NCI-H345 (cell line): ENCODE results near the gene MSANTD2.

Experiments
- DNase-seq: peaks from one replicate; lab custom pipeline; 2025; lab: John Stamatoyannopoulos, UW

Gene MSANTD2

DNA sequence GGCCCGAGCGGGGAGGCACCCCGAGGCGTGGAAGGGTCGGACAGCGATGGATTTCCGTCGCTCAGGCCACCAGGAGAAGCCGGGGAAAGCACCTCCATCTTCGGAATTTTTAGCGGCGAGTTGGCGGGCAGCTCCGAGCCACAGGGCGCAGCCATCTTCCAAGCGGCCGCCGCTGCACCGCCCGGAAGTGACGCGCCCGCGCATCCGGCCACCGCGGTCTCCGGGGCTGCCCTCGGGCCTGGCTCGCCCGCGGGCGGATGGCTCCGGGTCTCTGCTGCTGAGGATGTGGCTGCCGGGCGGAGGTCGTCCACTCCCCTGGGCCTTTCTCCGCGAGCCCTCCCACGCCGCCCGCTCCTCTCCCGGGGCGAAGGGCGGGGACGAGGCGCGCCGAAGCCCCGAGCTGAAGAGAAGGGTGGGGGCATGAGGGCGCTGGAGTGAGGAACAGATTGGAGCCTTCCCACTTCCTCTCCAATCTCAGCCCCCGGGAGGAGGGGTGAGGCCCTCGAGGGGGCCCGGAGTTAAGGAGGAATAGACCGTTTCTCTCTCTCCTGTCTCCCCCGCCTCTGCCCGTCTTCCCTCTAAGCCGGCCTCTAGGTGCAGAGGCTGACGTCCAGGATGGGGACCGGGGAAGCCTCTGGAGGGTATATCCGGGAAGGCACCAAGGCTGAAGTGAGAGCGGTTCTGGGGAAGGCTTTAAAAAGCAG, at the start of gene MSANTD2:
Gene MSANTD2 (minus strand): TSS at position 181 of the 704 bp plus-strand sequence. CDS start 26 bp downstream, at position 155.
- peak; percentile 81 for DNase-seq

DNA sequence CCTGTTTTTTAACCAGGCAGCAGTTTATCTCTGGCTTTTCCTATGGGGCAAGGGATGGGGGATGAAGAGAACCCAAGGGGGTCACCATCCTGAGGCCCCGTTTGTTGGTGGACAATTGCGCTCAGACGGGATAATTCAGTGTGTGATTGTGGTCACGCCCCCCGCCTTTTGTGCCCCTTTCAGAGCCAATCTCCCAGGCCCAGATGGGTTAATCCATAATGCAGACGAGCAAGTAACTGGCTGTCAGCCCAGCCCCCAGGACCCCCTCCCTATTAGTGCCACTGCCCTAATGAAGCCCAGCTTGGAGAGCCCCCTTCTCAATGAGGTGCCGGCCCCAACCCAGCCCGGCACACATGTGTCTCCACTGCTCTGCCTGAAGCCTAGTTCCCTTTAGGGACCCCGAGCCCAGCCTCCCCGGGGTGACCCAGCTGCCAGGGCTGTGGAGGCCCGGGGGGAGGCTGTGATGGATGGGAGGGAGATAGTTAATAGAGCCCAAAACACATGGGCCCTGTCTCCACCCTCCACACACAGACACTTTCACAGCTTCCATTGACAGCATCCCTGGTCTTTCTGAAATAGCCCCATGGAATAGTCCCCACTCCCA, 46.0 kb upstream of the MSANTD2 start:
- DNase-seq = no peak

DNA sequence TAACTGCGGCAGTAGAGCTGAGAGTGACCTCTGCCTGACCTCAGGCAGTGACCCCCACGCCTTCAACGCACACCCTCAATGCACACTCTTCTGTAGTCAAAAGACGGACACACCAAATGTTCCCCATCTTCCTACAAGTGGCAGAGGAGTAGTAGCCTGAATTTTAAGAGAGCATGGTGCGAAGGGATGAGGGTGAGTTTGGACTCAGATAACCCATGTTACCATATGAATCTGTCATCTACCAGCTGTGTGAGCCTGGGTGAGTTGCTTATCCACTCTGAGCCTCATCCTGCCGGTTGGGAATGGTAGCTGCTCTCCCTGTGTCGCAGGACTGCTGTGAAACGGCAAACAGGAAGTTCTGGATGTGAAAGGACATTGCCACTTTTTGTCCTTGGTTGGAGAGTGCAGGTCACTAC, 44.5 kb upstream of the MSANTD2 start:
- no peak for DNase-seq

DNA sequence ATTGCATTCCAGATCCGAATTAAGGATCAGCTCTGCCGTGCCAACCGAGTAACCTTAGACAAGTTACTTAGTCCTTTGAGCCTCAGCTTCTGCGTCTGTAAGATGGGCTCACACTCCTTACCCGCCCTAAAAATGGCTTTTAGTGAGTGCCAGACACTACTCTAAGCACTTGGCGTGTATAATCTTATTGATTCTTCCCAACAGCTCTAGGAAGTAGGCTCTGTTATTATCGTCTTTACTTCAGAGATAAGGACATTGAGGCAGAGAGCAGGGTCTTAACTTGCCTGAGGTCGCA, 43.4 kb upstream of the MSANTD2 start:
- DNase-seq = no peak

DNA sequence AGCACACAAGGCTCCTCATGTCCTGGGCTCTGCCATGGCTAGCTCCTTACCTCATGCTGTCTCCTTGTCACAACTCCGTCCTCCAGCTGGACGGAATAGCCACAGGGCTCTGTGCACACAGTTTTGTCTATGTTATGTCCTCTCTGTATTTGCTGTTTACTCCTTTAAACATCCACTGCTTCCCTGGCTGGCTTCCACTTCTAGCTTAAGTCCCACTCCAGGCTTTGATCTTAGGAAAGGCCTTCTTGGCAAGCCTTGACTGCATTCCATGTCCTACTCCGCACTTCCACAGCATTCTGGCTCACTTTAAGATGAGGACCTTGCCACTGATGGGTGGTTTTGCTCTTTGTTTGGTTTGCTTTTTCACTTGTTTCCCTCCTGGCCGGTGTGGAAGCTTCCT, 42.1 kb upstream of the MSANTD2 start:
- no peak for DNase-seq

DNA sequence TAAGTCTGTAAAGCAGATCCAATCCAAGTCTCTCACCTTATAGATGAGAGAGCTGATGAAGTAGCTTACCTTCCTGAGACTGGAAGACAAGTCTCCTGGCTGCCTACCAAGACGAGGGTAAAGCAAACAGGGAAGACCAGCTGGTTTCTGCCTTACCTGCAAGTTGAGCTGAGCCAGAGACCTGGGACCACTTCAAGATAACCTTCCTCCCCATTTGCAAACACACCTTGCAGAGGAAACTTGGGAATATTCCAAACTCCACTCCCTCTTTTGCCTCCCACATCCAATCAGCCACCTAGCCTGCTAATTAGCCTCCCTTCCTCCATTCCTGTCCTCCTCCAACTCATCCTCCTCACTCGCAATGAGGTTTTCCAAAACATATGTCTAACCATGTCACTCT, 41.6 kb upstream of the MSANTD2 start:
- DNase-seq = no peak

DNA sequence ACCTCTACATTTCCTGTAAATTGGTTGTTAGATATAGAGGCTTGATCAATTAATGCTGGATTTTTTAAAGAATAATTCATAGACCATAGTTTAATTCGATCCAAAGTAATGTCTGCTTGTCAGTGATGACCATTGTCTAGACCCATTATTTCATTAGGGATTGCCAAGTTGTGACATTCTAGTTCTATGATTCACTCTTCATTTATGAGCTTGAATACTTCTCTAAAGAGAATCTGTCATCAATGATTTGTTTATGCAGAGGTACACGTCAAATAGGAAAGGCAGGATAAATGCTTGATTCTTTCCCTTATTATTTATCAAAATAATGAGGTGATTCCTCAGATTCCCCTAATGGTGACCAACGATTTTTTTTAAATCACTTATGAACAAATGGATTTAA, 41.0 kb upstream of the MSANTD2 start:
- DNase-seq = no peak

DNA sequence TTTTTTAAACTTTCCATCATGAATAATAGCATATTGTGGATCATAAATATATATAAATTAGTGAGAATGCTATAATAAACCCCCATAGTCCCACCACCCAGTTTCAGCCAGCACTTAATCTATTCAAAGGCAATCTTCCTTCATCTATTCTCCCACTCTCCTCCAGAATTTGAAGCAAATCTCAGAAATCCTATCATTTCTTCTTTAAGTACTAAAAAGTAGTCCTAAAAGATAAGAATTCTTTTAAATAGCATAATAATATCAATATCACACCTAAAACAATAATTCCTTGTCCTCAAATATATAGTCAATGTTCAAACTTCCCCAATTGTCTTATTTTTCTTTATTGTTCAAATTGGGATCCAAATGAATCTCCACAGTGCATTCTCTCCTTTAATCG, 40.5 kb upstream of the MSANTD2 start:
- DNase-seq = no peak

DNA sequence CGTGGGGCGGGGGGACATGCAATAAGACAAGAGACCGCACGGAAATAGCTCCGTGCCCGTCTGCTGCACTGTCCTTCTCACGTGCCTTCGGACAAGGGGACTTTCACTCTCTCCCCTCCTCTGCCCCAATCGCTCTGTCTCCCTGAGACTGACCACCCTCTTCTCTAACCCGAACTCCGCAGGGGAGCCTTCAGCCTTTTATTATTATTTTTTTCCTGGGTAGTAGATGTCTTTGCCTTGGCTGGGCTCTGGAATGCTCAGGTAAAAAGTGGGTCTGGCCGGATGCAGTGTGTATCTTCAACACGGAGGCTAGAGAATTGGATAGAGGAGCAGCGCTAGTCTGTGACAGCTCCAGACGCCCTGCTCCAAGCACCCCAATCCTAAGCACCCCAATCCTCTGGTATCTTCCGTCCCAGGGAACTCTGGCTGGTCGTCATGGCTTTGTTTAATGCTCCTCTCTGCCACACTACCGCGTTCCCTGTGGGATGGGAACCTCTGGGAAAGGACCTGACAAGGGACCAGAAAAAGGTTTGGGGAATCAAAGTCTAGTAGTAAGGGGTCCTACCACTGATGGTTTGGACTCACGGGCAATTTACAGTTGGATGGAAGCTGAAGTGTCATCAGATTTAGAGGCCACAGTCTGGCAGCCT, 39.9 kb upstream of the MSANTD2 start:
- no peak for DNase-seq

DNA sequence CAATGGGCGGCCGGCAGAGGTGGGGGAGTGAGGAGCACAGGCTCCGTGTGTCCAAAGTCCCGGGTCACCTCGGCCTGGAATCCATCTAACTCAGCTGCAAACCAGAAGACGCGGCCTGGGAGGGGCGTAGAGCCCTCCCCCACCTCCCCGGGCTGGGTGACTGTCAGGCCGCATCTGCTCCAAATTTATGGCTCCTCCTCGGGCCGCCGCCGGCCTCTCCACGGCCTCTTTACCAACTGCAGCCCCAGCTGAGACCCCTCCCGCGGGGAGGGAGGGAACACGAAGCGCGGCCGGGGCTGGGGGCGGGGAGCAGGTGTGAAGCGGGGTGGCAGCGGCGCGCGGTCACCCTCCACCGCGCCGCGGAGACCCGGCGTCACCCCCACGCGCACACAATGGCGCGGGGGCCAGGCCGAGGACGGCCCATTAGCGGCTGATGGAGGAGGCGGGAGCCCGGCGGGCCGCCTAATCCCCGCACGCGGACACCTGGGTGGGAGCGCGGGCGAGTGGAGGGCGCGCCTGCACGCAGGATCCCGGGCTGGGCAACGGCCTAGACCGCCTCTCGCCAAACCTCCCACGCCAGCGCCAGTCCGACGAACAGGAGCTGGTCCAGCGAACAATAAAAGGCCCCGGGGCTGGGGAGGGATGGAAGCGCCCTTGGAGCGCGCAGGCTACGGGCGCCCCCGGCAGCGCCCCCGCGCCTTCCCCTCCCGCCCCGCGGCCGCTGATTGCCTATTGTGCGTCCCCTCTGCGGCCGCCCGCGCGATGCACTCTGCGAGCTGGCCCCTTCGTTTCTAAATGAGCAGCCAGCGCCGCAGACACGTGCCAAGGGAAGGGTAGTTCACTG, 39.1 kb upstream of the MSANTD2 start:
- peak; percentile 27 for DNase-seq

DNA sequence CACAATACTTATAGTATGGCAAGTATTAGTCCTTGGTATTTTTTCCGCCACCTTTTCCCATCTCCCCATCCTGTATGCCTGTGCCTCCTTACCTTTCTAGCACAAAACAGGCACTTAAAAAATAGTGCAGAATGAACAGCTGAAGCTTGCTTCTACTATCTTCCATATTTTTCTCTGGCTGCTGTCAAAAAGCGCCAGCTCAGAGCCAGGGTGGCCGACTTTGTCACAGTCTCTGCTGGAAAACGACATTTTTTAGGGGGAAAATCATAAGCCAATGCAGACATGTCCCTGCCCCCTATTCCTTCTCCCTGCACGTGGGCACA, 38.6 kb upstream of the MSANTD2 start:
- no peak for DNase-seq

DNA sequence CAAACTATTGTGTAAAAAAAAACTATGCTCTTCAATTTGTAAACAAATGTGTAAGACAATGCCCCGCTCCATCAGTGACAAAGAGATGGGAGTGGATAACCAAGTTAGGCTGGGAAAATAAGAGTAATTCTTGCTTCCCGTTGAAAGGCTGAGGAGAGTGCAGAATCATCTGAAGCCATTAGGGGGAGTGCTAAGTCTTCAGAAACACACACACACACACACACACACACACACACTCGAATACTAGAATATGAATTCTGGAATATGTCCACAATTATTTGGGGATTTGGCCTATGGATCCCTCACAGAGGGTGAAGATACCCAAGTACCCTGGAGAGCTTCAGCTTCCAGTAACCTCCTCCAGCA, 37.3 kb upstream of the MSANTD2 start:
- peak; percentile 72 for DNase-seq

DNA sequence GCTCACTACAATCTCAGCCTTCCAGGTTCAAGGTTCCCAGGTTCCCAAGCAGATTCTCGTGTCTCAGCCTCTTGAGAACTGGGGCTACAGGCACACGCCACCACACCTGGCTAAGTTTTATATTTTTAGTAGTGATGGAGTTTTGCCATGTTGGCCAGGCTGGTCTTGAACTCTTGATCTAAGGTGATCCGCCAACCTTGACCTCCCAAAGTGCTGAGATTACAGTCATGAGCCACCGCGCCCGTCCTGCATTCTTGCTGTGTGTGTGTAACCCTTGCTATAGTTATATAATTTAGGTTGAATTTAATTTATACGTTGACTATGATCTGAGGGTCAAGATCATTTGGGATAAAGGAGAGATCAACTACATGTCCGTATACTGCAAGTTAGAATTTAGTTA, 35.7 kb upstream of the MSANTD2 start:
- DNase-seq = no peak

DNA sequence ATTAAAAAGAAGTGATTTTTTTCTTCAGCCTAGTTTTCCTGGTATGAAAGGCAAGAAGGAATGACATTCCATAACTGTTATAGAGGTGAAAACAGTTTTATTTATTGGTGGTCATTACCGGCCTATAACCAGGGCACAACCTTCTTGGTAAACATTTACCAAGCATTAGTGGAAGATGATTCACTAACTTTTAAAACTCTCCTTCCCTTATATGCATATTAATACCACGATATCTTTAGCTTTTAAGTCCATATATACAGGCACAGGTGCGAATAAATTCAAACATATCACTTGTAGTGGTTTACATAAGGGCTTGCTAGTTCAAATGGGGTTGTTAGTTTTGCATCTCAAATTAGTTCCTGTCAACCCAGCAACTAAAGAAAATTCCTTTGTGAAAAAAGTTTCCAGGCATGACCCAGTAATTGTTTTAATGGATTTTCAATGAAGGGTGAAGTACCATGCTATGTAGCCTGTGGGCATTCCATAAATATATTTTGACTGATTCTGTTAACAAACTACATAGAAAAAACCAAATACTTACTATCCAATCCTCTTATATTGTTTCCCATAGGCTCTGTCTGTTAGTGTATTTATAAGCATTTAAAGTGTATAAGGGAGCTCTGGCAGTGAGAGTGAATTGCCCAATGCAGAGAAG, 34.4 kb upstream of the MSANTD2 start:
- DNase-seq = no peak

DNA sequence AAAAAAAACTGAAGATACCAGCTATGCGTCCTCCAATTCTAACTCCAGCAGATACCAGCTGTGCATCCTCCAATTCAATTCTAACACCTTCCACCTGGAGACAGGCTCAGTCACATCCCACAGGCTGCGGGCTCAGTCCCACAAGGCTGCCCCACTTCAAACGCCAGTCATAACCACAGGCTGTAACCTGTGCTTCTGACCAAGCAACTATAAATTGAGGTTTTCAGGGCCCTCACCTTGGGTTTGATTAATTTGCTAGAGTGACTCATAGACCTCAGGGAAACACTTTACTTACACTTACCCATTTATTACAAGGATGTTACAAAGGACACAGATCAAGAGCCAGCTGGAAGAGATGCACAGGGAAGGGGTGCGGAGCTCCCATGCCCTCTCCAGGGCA, 32.4 kb upstream of the MSANTD2 start:
- DNase-seq = no peak

DNA sequence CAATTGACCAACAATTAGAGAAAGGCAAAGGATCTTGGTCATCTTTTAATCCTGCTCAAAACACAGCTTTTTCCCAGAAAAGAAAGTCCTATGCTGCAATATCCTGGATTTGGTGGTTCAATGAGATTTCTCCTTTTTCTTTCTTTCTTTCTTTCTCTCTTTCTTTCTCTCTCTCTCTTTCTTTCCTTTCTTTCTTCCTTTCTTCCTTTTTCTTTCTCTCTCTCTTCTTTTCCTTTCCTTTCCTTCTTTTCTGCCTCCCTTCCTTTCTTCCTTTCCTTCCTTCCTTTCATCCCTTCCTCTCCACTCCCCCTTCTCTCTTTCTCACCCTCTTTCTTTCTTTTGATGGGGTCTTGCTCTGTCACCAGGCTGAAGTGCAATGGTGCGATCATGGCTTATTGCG, 31.7 kb upstream of the MSANTD2 start:
- no peak for DNase-seq

DNA sequence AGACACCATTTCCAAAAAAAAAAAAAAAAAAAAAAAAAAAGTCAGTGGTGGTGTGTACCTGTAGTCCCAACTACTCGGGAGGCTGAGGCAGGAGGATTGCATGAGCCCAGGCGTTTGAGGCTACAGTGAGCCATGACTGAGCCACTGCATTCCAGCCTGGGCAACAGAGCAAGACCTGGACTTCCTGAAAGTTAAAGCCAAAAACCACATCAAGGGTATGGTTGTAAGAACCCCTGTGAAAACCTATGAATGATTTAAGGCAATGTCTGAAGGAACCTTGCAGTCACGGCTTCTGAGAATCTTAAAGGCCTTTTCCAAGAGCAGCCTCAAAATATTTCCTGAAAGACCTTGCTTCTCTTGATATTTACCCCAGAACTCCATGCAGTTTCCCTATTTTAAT, 30.5 kb upstream of the MSANTD2 start:
- DNase-seq = no peak

DNA sequence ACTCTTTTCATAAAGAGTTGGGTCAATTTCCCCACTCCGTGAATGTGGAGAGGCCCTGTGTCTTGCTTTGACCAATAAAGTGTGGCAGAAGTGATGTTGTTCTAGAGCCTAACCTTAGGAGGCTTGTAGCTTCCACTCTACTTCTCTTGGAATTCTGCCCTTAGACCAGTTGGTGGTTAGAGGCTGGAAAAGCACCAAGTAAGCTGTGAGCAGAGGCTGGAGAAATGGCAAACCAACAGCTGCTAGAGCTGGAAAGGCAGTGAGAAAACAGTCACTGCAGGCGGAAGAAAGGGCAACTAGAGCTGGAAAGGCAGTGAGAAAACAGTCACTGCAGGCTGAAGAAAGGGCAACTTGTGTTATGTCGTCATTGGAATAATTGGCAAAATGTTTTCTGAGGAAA, 29.8 kb upstream of the MSANTD2 start:
- DNase-seq = no peak

DNA sequence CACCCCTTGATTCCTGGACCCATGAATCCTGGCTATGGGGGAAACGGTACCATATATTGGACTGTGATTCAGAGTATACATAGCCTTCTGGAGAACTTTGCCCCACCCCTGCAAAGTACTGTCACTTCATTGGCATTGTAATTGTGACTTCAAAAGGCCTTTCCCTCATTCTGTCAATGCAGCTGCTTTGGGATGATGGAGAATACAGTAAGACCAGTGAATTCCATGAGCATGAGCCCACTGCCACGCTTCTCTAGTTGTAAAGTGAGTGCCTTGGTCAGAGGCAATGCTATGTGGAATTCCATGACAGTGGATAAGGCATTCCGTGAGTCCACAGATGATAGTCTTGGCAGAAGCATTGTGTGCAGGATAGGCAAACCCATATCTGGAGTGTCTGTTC, 25.7 kb upstream of the MSANTD2 start:
- no peak for DNase-seq

DNA sequence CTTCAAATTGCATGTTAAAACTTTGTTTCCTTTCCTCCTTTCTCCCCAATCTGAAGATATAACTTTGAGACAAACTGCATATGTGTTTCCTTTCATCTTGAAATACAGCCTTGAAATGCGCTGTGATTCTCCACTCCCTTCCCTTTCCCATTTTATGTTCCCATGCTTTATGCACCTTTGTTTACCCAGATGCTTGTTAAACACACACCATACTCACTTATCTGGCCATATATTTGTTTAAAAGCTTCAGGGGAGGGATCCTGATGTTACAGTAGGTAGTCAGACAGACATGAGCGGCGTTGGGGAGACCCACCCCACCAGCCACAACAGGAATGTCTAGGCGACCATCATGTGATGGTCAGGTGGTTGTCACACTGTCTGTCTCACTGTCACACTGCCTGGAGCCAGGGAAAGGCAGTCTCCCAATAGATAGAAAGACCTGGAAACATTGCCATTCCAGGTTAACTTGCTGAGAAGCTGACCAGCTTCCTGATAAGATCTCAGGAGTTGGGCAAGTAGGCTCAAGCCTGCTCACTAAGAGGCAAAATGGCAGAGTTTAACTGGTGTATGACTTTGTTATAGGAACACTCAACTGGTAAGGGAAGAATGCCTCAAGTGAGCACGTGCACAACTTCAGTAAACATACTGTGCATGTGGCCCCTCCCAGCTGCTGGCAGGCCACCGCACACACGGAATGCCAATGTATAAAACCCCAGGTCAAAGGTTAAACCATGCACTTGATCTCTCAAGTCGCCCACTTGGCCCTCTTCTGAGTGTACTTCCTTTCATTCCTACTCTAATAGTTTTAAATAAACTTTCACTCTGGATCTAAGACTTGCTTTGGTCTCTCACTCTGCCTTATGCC, 23.5 kb upstream of the MSANTD2 start:
- DNase-seq = no peak

DNA sequence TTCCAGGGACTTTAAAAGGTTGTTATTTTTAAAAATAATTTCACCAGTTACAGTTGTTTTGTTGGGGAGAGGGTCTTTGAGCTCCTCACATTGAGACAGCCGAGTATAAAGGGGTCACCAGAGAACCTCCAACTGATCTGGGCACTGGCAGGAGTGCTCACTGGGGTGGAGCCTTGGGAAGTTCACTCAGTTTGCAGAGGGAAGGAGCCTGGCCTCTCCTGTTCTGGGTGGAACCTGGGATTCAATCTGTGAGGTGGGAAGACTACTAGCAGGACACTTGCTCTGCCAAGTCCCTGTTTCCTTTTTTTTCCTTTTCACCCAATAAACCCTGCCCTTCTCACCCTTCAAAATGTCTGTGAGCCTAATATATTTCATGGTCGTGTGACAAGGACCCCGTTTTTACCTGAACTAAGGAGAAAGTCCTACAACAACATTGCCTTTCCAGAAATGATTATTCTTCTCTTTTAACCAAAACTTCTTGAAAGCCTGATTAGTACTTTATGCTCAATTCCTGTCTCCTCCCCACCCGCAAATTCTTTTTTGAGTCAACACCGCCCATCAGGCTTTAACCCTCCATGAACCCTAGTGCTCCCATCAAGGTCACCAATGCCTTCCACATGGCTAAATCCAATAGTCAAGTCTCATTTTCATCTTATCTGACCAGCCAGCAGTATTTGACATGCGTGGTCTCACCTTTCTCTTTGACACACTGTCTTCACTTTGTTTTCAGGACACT, 22.0 kb upstream of the MSANTD2 start:
- no peak for DNase-seq
